Measurements from ENCODE around the gene MIEF1.
A peak's percentile ranks its signal among the peaks of the same experiment; 100 is the strongest.

The MIEF1 gene

DNA sequence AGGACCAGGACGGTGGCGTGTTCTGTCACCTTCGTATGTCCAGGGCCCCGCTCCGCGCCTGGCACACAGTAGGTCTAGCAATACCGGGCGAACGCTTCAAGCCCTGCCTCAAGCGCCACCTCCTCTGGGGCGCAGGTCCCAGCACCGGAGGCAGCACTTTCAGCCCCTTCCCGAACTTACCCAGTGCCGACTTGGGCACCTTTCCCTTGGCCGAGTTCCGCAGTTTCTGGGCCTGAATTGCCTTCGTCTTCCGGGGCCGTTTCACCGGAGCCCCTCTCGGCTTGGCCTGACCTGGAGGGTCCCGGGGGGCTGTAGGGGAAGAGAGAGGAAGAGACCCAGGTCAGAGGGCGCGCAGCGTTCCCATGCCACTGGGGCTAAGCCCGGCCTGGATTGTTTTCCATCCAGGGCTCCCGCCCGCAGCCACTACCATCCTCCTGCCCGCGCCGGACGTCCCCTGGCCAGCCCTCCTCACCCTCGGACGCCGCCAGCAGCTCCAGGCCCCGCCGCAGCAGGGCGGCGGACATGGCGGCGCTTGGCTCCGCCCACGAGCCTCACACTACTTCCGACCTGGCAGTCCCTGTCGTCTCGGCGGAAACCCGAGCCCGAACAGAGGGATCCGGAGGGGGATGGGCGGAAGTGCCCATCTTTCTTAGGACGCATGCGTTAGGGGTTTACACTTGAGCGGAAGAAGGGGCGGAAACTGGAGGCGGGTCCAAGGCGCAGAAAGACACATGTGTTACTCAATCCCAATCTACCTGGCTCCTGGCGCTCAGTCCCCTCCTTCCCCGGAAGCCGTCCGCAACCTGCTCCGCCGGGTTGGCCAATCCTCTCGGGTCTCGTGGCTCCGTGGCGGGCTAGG, 30.4 kb downstream of the MIEF1 start, which contains the start of gene RPS19BP1:
Gene RPS19BP1 (minus strand): TSS at position 534 of the 859 bp plus-strand sequence. CDS start 10 bp downstream, at position 524.
- DNase-seq = peak; percentile 99

DNA sequence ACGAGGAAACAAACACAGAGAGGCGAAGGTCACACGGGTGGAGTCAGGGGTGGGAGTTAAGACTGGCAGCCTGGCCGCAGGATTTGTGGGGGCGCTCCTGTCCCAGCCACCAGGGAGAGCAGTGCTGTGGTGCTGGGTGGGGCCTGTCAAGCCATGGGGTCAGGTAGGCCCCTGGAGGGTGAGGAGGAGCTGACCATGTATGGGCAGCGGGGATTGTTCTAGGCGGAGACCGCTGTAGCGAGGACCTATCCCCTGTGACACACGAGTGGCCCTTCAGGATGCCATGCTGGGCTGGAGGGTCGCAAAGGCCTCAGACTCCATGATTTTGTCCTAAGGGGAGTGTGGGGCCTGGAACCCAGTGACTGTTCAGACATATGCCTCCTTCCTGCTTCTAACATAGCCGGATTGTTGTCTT, 32.0 kb downstream of the MIEF1 start:
- DNase-seq = no peak

DNA sequence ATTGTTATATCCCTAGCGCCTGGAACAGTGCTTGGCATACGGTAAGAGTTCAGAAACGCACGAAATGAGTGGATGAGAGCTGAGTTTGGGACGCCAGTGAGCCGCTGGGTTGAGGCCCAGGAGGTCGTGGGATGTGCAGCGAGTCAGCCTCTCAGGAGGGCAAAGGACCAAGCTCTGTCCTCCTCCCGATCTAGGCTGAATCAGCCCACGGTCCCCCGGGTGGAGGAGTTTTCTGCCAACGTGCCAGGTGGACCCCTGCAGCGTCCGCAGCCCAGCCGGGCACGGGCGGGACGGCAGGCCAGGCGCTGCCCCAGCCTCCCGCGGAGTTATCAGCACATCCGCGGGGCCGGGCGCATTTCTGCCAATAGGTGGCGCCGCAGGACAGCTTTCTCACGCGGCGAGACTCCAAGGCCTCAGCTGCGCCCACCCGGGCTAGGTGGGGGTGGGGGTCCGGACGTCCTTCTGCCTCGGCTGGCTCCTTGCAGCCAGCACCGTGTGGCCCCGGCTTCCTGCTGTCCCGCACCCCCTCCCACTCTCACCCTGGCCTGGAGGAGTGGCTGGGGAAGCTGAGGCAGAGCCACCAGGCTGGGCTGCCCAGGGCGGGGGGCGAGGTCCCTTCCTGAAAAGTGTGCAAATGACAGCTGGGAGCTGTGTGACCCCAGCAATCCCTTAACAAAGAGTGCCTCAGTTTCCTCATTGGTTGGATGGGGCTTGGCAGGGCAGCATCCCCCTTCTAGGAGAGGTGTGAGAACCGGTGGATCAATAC, 32.7 kb downstream of the MIEF1 start:
- peak; percentile 62 for DNase-seq

DNA sequence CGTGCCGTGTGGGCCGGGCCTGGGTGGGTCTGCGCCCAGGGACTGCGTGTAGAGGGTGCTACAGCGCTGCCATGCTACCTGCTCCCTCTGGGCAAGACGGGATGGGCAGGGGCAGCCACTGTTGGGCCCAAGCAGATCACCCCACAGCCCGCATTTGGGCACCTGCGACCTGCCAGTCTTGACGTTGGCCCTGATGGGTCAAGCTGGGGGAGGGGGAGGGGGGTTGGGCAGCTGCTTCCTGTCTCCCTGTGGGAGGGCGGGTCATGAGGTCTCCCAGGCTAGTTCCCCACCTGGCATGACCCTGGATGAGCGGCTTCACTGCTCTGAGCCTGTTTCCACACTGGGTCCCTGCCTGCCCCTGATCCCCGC, 33.3 kb downstream of the MIEF1 start:
- DNase-seq = no peak

DNA sequence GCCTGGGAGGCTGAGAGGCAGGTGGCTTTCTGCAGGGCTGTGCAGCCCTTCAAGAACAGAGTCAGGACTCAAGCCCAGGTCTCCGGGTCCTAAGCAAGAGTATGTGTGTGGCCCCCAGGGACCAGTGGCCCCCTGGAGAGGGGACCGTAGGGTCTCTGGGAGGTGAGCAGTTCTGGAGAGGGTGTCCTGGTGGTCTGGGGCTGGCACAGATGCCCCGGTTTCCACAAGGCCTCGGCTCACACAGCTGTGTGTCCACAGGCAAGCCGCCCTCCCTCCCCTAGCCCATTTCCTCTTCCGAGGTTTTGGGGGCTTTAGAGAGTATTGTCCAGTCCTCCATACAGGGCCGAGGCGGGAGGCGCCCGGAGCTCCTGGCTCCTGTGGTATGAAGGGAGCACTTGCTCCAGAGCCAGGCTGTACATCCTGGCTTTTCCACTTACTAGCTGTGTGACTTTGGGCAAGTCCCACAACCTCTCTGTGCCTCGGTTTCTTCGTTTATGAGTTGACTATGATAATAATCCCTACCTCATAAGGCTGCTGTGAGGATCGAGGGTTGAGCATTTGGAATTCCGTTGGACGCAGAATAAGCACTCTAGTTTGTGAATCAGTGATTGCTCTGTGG, 33.9 kb downstream of the MIEF1 start:
- DNase-seq = no peak

DNA sequence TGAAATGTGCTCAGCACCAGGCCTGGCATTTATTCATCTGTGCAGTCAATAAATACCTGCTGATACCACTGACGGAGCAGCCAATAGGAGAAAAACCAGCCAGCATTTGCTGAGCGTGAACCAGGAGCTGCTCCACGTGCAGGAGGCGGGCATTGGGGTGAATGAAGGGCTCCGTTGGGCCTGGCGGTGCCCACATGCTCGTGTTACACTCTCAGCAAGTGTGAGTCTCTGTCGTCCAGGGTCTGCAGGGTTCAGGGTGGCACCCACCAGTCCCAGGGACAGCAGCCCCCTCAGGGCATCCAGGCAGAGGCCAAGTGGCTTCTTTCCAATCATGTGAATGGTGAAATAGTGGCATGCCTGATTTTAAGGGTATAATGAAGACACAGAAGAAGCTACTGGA, 34.6 kb downstream of the MIEF1 start:
- DNase-seq = no peak

DNA sequence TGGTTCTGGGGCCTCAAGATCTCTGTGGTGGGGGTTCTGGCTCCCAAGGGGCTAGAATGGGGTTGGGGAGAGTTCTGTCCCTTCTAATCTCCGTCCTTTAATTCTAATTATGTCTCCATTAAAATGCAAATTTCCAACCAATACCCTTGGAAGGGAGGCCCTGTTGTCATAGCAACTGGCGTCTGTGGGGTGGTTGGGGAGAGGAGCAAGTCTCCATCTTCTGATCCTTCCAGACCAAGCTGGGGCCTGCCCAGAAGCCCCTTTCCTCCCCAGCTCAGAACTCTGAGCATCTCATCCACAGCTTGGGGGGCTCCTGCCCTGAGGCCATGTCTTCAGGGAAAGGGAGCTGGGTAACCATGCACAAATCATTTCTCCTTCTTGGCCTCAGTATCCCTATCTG, 35.9 kb downstream of the MIEF1 start:
- DNase-seq = no peak

DNA sequence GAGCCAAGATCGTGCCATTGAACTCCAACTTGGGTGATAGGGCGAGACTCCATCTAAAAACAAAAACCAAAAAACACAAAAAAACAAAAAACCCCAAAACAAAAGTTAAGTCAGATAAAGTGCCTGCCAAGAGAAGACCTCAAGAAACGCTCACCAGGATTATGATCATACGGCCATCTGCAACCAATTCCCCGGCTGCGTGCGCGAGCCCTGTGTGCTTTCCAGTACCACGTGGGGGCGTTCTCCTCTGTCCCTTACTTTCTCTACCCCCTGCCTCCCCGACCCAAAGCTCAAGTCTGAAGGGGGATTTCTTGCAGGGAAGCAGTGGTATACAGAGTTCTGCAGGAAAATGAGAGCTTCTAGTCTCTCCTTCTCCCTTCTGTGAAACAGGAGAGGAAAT, 41.0 kb downstream of the MIEF1 start:
- DNase-seq = no peak

DNA sequence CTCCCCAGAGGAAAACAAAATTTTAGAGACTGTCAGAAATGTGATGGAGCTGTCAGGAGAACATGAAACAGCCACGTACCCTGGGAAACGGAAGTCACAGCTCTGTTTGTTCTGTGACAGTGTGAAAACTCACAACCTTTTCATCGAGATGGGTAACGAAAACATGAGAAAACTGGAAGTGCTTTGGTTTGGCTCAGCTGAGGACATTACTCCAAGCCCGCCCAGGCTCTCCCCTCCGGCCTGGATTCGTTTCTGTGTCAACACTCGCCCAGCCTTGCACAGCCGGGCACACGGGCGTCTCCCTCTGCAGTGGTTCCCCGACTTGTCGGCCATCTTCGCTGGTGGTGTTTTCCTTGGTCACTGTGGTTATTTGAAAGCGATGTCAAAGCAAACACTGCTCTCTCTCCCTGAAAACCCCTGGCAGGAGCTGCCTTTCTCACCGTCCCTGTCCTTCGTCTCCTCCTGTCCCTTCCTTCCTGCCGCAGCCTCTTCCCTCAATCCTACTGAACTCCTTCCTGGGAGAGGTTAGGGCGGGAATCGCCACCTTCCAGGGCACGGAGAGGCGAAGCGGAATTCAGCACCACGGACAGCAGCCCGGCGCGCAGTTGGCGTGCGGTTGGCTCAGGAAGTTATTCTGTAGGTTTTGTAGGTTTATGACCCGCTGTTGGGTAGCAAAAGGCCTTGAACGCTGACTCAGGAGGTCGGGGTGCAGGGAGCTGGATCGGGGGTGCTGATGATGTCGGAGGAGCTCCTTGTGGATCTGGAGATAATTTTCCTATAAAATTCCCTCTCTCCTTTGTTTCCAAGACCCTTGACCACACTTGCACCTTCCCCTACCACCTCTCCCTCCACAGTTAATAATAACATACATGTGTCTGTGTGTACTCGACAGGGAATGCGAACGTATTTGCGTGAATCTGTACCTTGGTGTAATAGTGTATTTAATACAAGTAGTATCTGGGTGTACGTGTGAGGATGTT, 43.6 kb downstream of the MIEF1 start:
- DNase-seq = peak; percentile 51

DNA sequence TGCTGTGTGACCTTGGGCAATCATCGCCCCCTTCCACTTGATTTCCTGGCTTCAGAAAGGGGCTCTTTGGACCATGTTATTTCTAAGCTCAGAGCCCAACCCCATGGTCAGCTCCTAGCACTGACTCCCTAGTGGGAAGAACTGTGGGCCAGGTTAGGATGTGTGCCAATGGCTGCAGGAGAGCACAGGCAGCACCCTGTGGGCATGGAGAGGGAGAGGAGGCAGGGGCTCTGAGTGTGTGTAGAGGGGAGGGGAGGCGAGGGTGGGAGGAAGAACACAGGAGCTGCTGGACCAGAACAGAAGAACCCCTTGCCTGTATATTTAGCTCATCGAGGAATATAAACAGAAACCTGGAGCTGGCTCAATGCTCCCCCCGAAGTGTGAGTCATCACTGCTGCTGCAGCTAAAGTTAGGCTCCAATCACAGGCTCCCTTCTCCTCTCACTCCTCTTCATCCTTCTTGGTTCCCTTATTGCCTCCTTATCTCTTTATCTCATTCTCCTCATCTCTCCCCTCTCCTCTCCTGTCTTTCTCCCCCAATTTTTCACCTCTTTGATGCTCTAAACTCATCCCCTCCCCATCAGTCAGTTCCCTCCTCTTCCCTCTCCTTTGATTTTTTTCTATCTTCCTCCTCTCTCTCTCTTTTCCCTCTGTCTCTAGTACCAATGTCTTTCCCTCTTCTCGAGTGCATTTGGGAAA, 44.9 kb downstream of the MIEF1 start:
- no peak for DNase-seq

DNA sequence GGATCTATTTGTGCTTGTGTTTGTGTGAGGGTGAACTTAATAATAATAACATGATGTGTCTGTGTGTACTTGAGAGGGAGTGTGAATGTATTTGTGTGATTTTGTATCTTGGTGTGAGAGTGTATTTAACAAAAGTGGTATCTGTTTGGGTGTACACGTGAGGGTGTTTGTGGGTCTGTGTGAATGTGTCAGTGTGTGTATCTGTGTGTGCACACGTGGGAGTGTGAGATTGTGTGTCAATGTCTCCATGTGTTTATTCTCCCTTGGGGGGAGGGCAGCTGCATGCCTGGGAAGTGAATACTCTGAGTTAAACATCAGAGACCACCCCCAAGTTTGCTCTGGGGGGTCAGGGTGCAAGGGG, 45.5 kb downstream of the MIEF1 start:
- DNase-seq = no peak

DNA sequence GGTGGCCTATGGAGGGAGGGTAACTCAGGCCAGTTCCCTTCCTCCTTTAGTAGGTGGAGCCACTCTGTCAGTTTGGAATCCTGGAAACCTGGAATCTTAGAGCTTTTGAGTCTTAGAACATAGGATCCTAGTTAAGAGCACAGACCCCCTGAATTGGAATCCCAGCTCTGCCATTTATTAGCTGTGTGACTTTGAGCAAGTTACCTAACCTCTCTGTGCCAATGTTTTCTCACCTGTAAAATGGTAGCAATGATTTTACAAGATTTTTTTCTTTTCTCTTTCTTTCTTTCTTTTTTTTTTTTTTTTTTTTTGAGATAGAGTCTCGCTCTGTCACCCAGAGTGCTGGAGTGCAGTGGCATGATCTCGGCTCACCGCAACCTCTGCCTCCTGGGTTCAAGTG, 51.3 kb downstream of the MIEF1 start:
- no peak for DNase-seq

DNA sequence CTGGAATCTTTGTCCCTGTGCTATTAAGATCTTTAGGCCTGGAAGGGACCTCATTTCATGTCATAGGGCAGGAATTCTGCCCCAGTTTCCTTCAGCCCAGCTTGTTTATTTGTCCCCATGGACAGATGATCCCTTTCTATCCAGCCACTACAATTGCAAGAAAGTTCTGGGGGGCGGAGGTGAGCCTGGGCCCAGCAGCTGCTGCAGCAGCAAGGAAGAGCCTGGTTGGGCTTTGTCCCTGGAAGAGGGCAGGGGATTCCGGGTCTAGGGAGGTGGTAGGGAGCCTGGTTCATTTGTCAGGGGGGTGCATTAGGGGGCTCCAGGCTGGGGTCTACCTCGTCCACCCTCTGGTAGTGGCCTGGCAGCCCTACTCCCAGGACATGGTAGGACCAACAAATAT, 52.1 kb downstream of the MIEF1 start:
- no peak for DNase-seq

DNA sequence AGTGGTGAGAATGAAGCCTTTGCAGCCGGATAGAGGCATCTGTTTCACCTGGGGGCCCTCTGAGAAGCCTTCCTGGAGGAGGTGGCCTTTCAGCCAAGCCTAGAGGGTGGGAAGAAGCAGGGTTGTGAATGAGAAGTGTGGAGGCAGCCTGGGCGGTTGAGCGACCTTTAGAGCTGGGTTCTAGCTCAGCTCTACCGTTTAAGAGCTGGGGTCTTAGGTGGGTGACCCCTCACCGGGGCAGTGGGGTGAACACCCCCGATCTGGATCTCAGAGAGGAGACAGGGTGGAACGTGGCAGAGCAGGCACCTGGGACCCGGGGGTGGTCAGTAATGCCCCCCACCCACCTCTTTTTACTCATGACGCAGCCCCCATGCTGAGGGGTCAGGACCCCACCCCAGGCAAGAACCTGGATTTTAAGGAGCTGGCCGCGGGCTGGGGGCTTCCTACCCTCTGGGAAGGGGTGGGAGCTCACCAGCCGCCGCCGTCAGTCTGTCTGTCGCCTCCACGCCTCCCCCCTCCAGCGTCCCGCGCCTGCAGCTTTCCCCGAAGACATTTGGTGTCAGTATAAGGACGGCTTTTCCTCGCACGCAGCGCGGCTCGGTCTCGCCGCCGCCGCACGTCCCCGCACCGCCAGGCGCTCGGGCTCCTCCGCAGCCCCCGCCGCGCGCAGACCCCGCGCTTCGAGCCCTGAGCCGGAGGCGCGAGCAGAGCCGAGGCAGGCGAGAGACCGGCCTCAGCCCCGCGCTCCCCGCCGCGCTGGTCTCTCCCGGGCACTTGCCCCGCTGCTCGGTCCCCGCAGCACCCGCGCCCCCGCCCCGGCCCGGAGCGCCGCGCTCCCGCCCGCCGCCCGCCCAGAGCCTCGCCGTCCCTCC, 55.1 kb downstream of the MIEF1 start:
- DNase-seq = peak; percentile 38

DNA sequence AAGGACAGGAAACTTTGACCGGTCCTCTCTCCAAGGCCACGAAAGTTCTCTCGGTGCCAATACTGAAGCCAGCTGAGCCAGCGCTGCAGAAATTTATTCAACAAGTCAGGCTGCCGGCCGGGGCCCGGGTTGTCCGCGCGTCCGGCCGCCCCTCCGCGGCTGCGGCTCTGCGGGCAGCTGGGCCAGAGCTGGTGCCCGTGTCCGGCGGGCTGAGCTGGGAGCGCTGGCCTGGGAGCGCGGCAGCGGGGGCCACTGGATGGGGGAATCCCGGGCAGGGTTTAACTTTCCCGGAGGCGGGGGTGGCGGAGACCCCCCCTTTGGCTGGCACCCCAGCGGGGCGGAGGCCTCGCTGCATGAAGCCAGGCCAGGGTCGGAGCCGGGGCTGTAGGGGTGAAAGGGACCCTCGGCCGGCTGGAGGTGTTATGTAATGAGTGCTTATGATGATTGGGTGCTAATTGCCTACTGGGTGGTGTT, 56.2 kb downstream of the MIEF1 start:
- no peak for DNase-seq

DNA sequence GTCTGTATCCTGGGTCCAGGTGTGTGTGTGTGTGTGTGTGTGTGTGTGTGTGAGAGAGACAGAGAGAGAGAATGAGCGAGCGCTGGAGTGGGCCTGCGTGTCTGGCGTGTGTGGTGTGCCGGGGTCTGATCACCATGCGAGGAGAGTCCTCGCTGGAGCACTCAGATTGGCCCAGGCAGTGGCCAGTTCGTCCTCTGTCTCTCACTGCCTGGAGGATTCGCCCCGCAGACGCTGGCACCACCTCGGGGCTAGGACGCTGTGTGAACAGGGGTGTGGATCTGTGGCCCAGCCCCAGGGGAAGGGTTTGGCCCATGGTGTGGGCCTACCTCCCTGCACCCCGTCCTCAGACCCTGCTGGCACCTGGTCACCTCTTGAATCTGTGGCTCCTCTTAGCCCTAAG, 56.9 kb downstream of the MIEF1 start:
- no peak for DNase-seq

DNA sequence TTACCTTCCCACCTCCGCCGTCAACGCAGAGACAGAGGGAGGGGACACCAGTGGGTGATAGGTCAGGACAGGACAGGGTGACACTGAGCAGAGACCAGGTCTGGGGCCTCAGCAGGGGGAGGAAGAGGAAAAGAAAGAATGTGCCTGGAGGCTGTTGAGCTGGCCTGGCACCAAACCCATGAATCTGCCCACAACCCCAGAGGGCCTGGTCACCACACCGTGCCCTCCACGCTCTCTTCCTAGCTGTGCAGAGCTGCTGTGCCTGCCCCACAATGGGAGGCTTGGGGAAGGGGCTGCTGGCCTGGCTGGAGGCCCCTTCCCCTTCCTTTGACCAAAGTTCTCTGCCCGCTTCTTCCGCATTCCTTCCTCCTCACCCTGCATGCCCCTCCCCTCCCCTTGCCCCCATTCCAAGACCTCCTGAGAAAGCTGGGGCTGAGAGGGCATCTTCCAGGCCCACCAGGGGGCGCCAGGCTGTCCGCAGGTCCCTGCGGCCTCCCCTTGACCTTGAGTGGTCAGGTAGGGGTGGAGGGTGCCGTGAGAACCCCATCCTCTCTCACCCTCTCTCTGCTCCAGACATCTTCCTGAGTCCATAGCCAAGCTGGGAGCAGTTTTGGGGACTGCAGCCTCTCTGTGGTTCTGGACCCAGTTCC, 57.5 kb downstream of the MIEF1 start:
- no peak for DNase-seq

DNA sequence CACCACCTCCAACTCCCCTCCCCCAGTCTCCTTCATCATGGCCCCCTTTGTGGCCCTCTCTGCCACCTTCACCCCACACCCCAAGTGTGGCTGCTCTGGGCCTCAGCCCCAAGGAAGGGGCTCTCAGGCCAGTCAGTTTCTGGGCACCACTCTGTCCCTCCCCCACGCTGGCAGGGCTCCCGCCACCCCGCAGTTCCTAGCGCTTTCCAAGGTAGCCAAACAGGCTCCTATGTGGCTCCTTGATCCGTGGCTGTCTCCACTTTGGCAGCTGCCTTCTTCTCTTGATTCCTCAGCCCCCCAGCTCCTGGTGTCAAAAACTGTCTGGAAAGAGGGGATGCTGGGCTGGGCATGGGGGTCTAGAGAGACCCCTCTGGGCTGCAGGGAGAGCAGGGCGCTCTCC, 58.0 kb downstream of the MIEF1 start:
- no peak for DNase-seq

DNA sequence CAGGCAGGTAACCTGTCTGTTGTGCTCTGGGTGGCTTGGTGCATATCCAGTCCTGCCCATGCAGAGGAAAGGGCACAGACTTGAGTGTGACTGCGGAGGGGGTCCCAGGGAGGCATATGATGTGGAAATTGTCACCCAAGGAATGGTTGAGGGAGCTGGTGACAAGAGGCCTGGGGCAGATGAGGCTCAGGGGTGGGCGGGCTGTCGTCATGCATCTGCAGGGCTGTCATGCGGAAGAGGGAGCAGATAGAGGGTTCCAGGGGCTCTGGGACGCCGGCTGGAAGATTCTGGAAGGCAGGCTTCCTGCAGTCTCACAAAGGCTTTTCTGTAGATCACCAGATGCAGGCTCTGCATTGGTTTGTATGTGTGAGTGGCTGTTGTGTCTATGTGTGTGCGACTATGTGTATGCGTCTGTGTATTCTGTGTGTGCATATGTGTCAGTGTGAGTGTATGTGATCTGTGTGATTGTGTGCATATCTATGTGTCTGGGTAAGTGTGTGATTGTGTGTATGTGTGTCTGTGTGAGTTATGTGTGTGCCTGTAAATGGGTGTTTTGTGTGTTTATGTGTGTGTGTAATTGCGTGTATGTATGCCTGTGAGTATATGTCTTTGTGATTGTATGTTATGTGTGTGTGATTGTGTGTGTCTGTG, 60.9 kb downstream of the MIEF1 start:
- no peak for DNase-seq
